HG02870 (cell line): Measurements from ENCODE around the gene HDAC4.

Source experiments
- ATAC-seq: cut with Tn5 transposase; IDR thresholded peaks from one replicate; pipeline ENCODE4 v1.9.1; 2021; ENCODE audit warnings: mild to moderate bottlenecking, moderate library complexity; ENCODE audit not compliant: unreplicated experiment

Gene HDAC4

DNA sequence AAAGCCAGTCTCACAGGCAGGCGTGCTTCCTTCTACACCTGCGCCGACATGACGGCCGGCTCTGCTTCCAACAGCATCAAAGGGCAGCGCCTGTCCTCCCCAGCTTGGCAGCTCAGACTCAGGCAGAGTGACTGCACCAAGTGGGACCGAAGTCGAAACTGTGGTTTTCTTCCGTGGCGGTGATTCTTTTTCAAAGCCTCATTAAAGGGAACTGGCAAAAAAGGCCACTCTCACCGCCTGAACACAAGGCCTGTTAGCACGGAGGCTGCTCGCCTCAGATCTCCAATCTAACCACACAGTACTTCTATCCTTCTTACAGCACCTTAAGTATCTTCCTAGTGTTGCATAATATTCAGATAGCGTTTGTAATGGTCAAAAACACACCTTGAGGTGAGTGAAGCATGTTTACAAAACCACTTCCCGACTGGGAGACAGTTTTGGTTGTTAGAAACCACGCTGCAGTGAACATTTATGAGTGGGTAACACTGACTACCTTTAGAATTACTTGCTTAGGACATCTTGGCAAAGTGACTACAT is 236.4 kb downstream of the HDAC4 start:
- ATAC-seq, result no peak

DNA sequence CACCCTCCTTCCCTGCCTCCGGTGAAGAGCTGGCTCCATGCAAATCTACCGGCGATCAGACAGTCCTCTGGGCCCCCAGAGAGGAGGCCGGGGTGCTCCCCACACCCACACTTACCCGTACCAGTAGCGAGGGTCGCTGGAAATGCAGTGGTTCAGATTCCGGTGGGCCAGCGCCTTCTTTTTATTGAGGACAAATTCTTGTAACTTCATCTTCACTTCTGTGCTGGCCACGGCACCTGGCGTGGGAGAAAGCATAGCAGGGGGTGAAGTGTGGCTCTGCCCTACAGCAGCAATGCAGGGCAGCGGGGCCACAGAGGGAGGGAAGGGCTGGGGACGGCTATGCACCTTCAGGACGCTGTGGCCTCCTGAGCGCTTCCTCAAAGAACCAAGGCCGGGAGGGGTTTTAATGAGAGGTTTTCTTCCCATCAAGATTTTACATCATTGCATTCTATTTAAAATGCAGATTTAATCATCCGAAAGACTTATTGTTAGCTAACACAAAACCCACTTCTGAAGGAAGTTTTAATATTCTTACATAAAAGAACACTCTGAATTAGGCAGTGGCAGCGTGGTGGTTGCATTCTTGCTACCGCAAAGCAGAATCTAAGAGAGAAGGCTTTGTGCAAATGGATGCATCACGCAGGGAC is 237.0 kb downstream of the HDAC4 start:
- no peak for ATAC-seq

DNA sequence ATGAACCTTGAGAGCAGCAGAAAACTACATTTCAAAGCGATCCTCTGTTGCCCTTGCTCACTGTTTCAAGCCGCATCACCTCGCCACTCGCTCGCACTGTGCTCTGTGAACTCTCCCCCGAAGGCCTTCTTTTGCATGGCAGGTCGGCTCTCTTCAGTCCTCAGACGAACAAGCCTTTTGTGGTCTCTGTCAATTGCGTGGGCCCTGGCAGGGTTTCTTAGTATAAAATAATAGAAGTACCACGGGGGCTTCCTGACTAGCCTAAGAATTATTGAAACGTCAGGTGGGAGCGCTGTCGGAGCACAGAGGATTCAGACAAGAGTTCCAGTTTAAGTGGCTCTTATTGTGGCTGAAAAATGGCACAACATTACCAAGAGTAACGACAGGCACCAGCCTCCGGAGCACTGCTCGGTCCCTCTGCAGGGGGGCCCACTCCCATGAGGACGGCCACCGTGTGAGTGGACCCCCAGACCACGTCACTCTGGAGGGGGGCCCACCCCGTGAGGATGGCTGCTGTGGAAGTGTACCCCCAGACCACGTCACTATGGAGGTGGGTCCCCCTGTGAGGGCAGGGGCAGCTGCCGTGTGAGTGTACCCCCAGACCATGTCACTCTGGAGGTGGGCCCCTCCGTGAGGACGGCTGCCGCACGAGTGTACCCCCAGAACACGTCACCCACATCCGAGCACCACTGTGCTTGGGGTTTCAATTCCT is 237.7 kb downstream of the HDAC4 start:
- no peak for ATAC-seq

DNA sequence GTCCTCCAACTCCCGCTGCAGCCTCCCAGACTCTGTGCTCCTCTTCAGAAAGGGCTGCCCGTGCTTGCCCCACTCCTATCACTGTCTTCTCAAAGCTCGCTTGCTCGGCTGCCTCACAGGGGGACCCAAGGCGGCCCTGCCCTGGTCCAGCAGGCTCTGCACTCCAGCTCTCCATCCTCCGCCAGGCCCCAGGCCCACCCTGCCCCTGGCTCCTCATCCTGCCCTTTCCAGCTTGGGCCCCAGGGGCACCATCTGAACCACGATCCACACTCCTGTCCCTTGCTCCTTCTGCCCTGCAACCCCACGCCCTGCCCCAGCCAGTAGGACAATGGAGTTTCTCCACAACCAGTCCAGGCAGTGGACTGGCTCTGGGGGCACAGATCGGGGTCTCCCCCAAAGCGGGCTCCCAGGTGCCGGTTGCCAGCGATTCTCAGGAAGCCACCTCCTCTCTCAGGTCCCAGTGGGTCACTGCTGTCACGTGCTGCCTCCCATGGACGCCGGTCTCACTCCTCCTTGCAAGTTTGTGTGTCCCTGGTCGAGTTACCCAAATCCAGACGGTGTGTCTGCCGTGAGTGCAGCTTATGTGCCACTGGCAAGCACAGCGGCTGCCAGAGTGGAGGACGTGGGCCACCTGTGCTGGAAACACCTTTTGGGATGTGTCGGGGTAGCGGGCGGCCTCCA is 238.5 kb downstream of the HDAC4 start:
- ATAC-seq, result no peak

DNA sequence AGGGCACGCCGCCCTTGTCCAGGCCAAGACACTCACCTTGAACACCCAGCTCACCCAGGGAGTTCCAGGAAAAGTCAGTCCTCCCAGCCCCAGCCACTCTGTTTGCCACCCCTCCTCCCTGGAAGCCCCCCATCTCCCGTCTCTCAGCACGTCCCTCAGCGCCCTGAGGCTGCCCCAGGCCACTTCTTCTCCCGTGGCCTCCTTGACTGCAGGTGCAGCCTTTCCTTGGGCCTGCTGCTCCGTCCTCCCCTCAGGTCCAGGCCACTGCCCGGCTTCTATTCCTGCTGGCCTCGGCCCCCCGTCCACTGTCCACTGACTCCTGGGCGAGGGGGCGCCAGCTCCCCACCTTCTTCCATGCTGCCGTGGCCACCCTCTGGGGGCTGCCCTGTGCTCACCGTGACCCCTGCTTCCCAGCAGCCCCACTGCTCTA is 239.1 kb downstream of the HDAC4 start:
- no peak for ATAC-seq

DNA sequence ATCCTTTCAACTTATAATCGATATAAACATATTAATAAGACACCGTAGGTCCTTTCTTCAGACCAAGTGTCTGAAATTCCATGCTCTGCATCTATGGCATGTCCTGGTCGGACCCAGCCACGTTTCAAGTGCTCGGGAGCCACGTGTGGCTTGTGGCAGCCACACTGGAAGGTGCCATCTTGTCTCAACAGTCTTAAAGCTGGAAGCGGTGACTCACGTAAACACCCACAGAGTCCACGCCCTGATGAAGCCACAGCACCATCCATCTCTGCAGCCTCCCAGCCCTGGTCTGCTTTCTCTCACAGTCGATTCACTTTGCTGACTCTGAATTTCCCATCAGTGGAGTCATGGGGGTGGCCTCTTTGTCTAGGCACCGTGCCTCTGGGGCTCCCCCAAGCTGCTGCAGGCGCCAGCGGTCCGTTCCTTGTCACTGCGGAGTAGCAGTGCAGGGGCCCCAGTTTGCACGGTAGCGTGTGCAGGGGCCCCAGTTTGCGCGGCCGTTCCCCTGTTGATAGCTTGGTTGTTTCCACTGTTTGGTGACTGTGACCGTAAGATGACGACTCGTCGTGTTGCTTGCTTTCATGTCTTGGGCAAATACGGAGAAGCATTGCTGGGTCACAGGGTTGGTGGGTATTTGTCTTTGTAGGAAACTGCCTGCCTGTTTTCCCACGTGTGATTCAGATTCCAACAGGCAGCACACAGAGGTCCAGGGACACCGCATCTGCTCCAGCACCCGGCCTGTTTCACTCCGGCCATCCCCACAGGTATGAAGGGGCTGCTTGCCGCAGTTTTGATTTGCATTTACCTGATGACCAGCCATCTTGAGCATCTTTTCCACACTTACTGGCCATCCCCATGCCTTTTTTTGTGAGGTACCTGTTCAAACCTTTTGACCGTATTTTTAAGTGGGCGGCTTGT is 240.3 kb downstream of the HDAC4 start:
- no peak for ATAC-seq

DNA sequence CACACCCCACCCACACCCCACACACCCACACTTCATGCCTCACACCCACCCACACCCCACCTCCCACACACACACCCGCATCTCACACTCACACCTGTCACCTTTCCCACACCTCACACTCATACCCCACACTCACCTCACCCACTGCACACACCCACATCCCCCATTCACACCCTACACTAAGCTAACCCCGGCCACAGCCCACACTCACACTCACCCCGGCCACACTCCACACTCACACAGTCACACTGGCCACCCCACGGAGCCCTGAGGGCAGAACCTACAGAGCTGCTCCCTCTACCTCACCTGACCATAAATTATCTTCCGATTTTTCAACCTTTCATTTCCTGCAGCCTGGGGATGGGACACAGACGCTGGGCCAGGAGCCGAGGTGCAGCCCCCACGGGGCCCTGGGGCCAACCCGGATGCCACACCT is 241.3 kb downstream of the HDAC4 start:
- no peak for ATAC-seq

DNA sequence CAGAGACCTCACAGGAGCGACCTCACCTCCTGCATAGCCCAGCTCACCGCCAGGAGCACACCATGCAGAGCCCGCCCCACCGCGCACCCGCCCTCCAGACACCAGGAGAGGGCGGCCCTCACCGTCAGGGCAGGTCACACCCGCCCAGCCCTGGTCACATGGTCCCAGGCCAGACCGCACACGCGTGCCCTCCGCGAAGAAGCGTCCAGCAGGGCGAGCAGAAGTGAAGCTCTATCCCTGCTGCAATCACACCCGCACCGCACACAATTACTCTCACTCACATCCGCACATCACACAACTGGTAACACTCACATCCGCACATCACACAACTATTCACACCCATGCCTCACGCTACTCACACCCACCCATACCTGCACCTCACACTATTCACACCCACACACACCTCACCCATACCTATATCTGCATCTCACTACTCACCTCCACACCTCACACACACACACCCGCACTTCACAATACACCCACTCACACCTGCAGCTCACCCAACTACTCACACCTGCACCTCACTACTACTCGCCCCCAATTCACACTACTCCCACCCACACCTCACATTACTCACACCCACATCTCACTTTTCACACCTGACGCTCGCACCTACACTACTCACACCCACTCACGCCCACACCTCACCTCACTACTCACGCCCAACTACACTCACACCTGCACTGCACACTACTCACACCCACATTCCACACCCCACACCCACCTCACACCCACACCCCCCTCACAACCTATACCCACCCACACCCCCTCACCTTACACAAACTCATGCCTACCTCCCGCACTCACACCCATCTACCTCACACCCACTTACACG is 242.0 kb downstream of the HDAC4 start:
- ATAC-seq, result no peak

DNA sequence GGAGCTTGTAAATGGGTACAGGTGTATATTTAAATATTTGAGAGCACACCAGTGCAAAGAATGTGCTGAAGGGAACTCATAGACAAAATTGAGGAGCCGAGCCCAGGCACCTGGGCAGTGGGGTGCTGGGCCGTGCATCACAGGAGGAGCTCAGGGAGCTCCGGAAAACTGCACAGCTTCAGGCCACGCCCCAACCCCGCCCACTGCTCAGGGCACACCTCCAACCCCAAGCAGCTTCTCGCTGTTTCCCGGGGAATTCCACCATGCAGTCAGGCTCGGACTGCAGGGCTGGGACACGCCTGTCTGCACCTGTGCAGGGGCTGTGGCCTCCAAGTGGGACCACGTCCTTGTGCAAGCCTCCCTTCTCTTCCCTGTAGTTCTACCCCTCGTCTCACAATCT is 243.0 kb downstream of the HDAC4 start:
- no peak for ATAC-seq

DNA sequence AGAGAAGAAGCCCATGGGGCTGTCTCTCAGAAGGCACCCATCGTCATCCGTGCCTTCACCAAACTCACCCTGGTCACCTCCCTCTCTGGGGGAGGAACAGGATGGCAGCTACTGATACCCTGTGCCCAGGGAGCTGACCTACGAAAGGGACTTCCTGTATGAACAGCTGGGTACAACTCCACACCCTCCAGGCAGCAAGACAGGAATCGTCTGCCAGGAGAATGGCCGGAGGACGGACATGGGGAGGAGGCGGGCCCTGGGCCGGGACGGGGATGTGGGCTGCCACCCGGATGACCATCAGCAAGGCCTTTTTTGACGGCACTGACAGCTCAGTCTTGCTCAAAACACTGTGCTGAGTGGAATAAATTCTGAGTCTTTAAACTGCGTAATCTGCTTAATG is 243.6 kb downstream of the HDAC4 start:
- no peak for ATAC-seq

DNA sequence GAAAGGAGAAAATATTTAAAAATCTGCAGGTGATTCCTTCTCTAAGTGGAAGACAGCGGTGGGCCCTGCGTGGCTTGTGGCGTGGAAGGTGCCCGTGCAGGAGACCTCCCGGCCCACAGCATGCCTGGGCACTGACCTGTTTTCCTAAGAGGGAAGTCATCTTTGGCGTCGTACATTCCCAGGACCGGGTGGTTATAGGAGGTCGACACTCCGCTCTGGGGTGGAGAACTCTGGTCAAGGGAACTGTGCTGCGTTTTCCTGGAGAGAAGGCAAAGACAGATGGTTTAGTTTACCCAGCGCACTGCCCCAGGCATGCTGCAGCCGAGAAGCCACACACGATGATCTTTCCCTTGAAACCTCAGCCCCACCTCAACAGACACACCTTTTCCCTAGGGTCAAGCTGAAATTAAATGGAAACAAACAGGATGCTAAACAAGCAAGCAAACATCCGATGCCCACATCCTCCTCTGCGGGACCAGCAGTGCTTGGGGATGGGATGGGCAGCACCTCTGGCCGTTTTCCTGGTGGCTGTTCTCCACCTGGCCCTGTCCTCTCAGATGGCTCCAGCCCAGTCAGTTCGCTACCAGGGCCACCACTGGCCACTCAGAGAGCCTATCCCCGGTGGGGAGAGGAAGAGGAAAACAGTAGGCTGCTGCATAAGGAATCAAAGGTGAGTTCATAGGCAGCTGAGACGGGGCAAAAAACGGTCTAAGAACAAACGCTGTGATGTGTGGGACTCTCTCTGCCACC is 244.1 kb downstream of the HDAC4 start:
- ATAC-seq, result no peak

DNA sequence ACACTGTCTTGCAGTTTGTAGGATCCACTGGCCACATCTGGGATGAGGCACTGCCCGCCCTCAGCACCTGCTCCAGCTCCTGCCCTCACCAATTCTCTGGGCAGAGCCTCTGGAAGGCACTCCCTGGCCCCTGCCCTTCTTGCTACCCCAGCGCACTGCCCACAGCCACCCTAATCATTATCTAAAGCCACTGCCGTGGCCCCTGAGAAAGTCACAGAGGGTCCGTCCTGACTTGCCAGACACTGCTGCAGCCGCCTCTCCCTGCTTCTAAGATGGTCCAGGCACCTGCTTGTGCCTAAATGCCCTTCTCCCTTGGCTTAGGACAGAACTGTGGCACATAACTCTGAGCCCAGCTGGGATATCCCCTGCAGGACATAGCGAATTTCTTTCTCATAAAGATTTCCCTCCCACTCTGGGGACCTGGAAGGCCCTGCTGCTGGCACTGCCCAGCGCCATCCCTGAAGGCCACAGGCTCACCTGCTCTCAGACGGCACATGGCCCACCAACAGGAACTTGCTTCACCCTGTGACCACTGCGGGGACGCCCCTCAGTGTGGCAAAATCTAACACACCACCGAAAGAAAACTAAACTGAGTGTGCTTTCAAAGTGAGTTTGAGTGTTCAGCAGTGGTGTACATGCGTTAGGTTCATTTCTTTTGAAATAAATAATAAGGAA is 244.9 kb downstream of the HDAC4 start:
- ATAC-seq, result no peak

DNA sequence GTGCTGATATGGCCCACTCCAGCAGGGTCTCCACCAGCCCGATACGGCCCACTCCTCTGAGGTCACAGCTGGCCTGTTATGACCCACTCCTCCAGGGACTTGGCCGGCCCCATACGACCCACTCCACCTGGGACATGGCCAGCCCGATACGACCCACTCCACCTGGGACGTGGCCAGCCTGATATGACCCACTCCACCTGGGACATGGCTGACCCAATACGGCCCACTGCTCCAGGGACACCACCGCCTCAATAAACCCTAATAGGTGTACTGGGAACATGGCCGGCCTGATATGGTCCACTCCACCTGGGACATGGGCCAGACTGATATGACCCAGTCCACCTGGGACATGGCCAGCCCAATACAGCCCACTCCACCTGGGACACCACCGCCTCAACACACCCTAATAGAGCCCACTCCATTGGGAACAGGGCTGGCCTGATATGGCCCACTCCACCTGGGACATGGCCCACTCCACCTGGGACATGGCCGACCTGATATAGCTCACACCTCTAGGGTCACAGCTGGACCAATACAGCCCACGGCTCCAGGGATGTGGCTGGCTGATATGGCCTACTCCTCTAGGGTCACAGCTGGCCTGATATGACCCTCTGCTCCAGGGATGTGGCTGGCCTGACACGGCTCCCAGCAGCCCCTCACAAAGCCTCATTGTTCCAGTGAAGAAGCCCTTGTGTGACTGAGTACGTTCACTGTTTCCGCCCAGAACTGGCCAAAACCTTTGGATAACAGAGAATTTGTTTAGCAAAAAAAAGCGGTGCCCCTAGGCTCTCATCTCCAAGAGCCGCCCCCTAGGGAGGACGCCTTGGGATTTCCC is 245.6 kb downstream of the HDAC4 start:
- no peak for ATAC-seq

DNA sequence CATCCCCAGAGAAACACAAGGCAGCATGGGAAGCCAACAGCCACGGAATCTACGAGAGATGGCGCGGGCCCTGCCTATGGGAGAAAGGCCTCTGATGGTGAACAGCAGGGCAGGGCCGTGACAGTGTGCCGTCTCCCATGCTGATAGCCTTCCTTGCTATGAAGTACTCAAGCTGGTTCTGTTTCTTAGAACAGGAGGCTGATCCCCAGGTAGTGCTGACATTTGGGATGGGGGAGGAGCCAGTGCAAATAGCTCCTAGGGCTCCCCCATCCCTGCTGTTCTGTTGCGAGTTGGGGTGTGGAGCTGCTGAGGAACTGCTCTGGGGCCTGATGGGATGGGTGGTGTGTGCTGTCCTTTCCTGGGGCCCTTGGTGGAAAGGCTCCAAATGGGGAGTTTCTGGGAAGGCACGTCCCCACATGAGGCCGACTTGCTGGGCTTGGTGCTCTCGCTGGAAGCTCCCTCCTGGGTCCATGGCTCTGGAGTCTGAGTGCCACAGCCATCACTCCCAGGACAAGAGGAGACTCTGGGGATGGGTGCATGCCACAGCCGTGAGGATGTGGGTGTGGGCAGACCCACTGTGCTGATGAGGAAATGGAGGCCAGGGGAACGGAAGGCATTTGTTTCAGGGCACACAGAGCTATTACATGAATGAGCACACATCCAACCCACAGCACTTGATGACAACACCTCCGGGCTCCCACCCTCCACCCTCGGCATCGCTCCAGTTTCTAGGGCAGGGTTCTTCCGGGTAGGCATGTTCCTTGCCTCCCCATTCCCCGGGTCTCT is 246.8 kb downstream of the HDAC4 start:
- no peak for ATAC-seq

DNA sequence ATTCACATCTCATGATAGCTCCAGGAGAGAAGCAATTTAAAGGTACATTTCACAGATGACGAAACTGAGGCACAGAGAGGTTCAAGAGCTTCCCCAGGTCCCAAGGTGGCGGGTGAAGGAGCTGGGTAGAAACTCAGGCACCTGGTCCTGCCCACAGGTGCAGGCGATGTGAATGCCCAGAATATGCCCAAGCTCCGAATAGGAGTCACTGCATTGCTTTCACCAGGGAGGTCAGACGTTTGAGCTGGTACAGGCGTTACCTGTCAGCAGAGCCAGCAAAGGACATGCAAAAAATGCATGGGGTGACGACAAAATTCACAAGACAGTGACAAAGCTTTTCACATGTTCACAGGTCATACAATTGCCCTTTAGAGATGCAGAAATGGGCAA is 247.9 kb downstream of the HDAC4 start:
- no peak for ATAC-seq

DNA sequence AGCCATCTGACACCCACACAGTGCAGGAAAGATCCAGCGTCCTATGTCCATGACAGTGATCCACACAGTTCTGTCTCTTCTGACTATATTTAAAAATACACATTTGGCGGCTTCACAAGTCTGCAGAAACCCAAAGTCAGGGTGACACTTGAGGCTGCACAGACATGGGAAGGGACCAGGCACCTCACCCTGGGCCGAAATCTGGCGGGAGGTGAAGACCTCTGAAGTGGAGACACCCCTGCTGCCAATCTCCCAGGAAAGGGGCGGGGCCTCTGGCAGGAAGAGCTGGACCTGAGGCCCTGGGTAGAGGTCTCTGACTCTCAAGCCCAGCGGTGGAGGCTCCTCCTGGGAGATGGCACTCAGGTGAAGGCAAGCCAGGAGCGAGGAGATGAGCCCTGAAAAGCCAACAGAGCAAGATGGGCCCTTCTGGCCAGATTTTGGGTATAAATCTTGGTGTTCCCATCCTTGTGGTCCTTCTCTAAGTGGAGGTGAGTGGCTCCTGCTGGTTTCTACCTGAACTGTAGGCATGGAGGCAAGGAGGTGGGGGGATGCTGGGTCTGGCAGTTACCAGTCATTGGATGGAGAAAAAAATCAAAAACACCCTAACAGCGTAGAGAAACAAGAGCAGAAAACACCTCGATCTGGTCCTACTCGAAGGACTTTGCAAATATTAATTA is 248.4 kb downstream of the HDAC4 start:
- ATAC-seq, result no peak
